ENCODE measurements around the gene MAP2.

DNA sequence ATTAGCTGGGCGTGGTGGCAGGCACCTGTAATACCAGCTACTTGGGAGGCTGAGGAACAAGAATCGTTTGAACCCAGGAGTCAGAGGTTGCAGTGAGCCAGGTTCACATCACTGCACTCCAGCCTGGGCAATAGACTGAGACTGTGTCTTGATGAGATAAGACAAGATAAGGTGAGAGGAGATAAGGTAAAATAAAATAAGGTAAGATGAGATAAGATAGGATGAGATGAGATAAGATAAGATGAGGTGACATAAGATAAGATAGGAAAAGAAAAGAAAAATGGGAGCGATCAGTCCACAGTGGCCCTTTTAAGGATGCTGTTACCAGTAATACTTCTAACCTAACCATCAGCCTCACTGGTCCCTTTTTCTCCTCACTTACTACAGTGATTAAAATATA lies 213.4 kb downstream of the MAP2 start:
- TF ChIP-seq, protein P1, sequence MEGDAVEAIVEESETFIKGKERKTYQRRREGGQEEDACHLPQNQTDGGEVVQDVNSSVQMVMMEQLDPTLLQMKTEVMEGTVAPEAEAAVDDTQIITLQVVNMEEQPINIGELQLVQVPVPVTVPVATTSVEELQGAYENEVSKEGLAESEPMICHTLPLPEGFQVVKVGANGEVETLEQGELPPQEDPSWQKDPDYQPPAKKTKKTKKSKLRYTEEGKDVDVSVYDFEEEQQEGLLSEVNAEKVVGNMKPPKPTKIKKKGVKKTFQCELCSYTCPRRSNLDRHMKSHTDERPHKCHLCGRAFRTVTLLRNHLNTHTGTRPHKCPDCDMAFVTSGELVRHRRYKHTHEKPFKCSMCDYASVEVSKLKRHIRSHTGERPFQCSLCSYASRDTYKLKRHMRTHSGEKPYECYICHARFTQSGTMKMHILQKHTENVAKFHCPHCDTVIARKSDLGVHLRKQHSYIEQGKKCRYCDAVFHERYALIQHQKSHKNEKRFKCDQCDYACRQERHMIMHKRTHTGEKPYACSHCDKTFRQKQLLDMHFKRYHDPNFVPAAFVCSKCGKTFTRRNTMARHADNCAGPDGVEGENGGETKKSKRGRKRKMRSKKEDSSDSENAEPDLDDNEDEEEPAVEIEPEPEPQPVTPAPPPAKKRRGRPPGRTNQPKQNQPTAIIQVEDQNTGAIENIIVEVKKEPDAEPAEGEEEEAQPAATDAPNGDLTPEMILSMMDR (IDR thresholded peaks at IDR 0.05 in 2 of 3, conservative IDR thresholded peaks at IDR 0.05 in 1 of 3; ENCODE audit: borderline replicate concordance in 1 of 3, insufficient read depth in 1 of 3, low read depth in 2 of 3, low read length in 2 of 3): no peak
- TF ChIP-seq ZFX (IDR thresholded peaks at IDR 0.05): no peak
- no peak for TF ChIP-seq POLR2A (IDR thresholded peaks at IDR 0.05; ENCODE audit: borderline replicate concordance, extremely low read depth, insufficient read depth, insufficient read length)
- no peak for TF ChIP-seq EZH2phosphoT487 (IDR thresholded peaks at IDR 0.05; ENCODE audit: borderline replicate concordance)
- no peak for TF ChIP-seq ELF1 (IDR thresholded peaks at IDR 0.05; ENCODE audit: borderline replicate concordance, low read depth)
- no peak for TF ChIP-seq EZH2 (IDR thresholded peaks at IDR 0.05)
- no peak for TF ChIP-seq EGR1 (IDR thresholded peaks at IDR 0.05; ENCODE audit: low read depth)
- TF ChIP-seq SRF (IDR thresholded peaks at IDR 0.05; ENCODE audit: low read depth): no peak
- TF ChIP-seq YY1 (IDR thresholded peaks at IDR 0.05; ENCODE audit: extremely low read depth, insufficient replicate concordance, low read depth, low read length): no peak
